ENCODE data around the gene CROCC.

Gene CROCC

DNA sequence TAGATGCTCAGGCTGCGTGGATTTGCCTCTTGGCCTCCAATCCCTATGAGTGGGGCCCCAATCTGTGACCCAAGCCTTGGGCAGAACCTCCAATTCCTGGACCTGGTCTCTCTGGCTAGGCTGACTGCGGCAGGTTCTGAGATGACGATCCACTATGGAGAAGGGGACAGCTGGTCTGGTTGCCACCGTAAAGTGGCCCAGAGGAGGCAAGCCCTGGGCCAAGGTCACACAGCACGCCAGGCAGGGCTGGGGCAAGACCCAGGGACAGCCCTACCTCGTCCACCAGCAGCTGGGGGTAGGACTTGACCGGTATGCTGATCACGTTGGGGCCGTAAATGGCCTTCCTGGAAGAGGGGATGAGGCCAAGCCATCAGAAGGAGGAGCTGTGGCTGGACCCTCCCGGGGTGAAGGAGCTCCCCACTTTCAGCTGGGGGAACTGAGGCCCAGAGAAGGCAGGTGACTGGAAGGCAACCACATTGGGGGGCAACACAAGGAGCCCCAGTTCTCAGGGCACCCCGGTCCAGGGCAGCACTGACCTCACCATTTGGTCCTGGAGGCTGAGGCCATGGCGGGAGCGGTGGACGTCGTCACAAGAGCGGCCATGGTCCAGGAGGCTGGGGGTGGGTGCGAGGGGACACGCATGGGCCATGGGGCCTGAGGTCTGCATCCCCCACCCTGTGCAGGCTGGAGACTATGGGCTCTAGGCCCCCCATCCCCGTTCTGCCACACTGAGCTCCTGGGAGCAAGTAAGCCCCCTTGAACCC is 80.2 kb downstream of the CROCC start:
- TF ChIP-seq POLR2AphosphoS5 (IDR thresholded peaks at IDR 0.05; ENCODE audit: low read depth, low read length) (no peak), FOXP2 (optimal IDR thresholded peaks at IDR 0.05; ENCODE audit: borderline replicate concordance, extremely low read depth, extremely low read length, insufficient read depth) (no peak), SIN3A (IDR thresholded peaks at IDR 0.05; ENCODE audit: borderline replicate concordance, insufficient read depth, low read length) (no peak), TAF1 (IDR thresholded peaks at IDR 0.05; ENCODE audit: borderline replicate concordance, insufficient read depth, low read length) (no peak)
- TF ChIP-seq, protein P1, sequence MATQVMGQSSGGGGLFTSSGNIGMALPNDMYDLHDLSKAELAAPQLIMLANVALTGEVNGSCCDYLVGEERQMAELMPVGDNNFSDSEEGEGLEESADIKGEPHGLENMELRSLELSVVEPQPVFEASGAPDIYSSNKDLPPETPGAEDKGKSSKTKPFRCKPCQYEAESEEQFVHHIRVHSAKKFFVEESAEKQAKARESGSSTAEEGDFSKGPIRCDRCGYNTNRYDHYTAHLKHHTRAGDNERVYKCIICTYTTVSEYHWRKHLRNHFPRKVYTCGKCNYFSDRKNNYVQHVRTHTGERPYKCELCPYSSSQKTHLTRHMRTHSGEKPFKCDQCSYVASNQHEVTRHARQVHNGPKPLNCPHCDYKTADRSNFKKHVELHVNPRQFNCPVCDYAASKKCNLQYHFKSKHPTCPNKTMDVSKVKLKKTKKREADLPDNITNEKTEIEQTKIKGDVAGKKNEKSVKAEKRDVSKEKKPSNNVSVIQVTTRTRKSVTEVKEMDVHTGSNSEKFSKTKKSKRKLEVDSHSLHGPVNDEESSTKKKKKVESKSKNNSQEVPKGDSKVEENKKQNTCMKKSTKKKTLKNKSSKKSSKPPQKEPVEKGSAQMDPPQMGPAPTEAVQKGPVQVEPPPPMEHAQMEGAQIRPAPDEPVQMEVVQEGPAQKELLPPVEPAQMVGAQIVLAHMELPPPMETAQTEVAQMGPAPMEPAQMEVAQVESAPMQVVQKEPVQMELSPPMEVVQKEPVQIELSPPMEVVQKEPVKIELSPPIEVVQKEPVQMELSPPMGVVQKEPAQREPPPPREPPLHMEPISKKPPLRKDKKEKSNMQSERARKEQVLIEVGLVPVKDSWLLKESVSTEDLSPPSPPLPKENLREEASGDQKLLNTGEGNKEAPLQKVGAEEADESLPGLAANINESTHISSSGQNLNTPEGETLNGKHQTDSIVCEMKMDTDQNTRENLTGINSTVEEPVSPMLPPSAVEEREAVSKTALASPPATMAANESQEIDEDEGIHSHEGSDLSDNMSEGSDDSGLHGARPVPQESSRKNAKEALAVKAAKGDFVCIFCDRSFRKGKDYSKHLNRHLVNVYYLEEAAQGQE (IDR thresholded peaks at IDR 0.05; ENCODE audit: insufficient read depth in 1 of 2, low read depth in 2 of 2, low read length in 2 of 2): no peak

DNA sequence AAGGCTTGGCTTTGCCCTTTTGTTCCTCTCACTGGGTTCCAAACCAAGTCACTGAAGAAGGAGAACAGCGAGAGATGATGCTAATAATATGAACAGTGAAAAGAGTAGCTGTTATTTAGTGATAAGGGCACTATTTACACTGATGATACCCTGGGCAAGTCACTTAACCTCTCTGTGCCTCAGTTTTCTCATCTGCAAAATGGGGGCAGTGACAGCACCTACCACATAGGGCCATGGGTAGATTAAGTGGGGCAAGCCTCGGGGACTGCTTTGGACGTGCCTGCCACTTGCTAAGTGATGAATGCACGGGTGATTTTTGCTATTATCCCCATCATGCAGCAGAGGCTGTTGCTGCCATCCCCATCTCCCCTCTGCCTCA is 80.8 kb downstream of the CROCC start:
- TF ChIP-seq POLR2AphosphoS5 (IDR thresholded peaks at IDR 0.05; ENCODE audit: low read depth, low read length): no peak
- TF ChIP-seq TAF1 (IDR thresholded peaks at IDR 0.05; ENCODE audit: borderline replicate concordance, insufficient read depth, low read length): no peak
- TF ChIP-seq, protein P1 (IDR thresholded peaks at IDR 0.05; ENCODE audit: insufficient read depth in 1 of 2, low read depth in 2 of 2, low read length in 2 of 2): no peak
- TF ChIP-seq SIN3A (IDR thresholded peaks at IDR 0.05; ENCODE audit: borderline replicate concordance, insufficient read depth, low read length): no peak
- no peak for TF ChIP-seq FOXP2 (optimal IDR thresholded peaks at IDR 0.05; ENCODE audit: borderline replicate concordance, extremely low read depth, extremely low read length, insufficient read depth)

DNA sequence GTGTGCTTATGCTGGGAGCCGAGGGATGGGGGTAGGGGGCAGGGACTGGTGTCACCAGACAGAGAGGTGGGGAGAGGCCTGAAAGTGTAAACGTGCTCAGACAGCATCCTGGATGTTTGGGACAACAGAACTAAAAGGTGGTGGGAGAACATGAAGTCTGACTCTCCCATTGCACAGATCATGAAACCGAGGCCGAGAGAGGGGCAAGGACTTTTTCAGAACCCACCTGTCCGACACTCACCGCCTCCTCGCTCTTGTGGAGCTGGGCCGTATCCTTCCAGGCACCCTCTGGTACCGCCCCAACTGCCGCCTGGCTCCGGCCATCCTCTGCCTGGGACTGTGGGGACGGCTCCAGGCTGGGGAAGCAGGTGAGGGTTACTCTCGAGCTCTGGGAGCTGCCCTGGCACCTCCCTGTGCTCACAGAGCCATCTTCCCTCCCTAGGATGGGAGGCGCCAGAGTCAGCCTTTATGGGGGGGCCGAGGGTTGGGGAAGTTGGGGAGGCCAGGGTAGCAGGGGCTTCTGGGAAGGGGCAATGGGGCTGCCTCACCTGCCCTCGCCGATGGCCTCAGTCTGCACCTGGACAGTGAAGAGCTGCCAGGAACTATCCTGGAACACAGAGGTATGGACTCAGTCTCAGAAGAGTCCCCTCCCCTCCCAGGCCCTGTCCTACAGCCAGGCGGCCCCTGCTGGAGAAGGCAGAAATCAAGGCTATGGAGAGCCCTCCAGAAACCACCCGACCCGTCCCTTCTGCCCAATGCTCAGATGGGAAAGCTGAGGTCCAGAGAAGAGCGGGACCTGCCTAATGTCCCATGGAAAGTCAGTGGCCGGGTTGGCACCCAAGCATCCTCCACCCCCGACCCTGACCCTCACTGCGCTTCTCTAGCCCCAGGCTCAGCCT is 83.0 kb downstream of the CROCC start:
- TF ChIP-seq TAF1 (IDR thresholded peaks at IDR 0.05; ENCODE audit: borderline replicate concordance, insufficient read depth, low read length) (no peak), FOXP2 (optimal IDR thresholded peaks at IDR 0.05; ENCODE audit: borderline replicate concordance, extremely low read depth, extremely low read length, insufficient read depth) (no peak), POLR2AphosphoS5 (IDR thresholded peaks at IDR 0.05; ENCODE audit: low read depth, low read length) (no peak), SIN3A (IDR thresholded peaks at IDR 0.05; ENCODE audit: borderline replicate concordance, insufficient read depth, low read length) (no peak)
- TF ChIP-seq, protein P1 (IDR thresholded peaks at IDR 0.05; ENCODE audit: insufficient read depth in 1 of 2, low read depth in 2 of 2, low read length in 2 of 2): no peak

DNA sequence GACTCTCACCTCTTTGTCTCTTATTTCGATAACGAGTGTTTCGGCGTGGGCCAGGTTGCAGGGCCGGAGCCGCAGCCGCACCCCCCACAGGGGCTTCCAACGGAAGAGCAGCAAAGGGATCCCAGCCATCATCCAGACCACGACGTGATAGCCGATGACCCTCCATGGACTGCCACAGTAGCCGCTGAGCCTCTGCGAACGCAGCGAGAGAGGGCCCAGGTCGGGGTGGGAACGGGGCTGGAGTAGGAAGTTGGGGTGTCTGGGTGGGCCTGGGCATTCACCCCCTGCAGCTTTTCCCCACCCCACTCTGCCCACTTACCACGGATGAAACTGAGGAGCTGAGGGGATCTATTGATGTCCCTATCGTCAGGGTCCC is 83.6 kb downstream of the CROCC start:
- TF ChIP-seq, protein P1 (IDR thresholded peaks at IDR 0.05; ENCODE audit: insufficient read depth in 1 of 2, low read depth in 2 of 2, low read length in 2 of 2): no peak
- TF ChIP-seq FOXP2 (optimal IDR thresholded peaks at IDR 0.05; ENCODE audit: borderline replicate concordance, extremely low read depth, extremely low read length, insufficient read depth): no peak
- no peak for TF ChIP-seq SIN3A (IDR thresholded peaks at IDR 0.05; ENCODE audit: borderline replicate concordance, insufficient read depth, low read length)
- no peak for TF ChIP-seq TAF1 (IDR thresholded peaks at IDR 0.05; ENCODE audit: borderline replicate concordance, insufficient read depth, low read length)
- TF ChIP-seq POLR2AphosphoS5 (IDR thresholded peaks at IDR 0.05; ENCODE audit: low read depth, low read length): no peak

Measured in PFSK-1 (cell line).